ENCODE measurements around the gene HMGN1.
"Not testable (repeated sequence)": the region's sequence is repeated elsewhere in the genome, so short reads cannot be mapped to it uniquely, and the experiment has no call there.

Gene HMGN1

GRCh38 chr21:39384674-39385298 lies 35.9 kb upstream of the HMGN1 start:
- no peak overlapping the region for H3K4me3 ChIP-seq (ENCODE audit: low read depth in 1 of 2, low read length in 1 of 2)
- peaks cover 5% of the 10 kb centered on the region for H3K36me3 ChIP-seq
- TF ChIP-seq CTCF (IDR thresholded peaks at IDR 0.05): no peak
- H3K27me3 ChIP-seq: no peaks in the 10 kb centered on the region
- H3K27ac ChIP-seq: no peak overlapping the region
- no peaks in the 10 kb centered on the region for H3K9me3 ChIP-seq
- H3K4me1 ChIP-seq (ENCODE audit: control insufficient read depth in 1 of 2, insufficient read depth in 1 of 2, low read depth in 1 of 2, low read length in 1 of 2): peaks cover 45 to 52% of the 10 kb centered on the region in 2 experiments

GRCh38 chr21:39382096-39382495 lies 33.2 kb upstream of the HMGN1 start:
- not testable (repeated sequence) for H3K36me3 ChIP-seq; H3K27me3 ChIP-seq; H3K4me3 ChIP-seq (ENCODE audit: low read depth in 1 of 2, low read length in 1 of 2); H3K27ac ChIP-seq; H3K9me3 ChIP-seq
- peaks cover 32 to 38% of the 10 kb centered on the region in 2 experiments for H3K4me1 ChIP-seq (ENCODE audit: control insufficient read depth in 1 of 2, insufficient read depth in 1 of 2, low read depth in 1 of 2, low read length in 1 of 2)

- Histone ChIP-seq H3K4me1 (ENCODE audit: control insufficient read depth in 1 of 2, insufficient read depth in 1 of 2, low read depth in 1 of 2, low read length in 1 of 2) (peaks cover 26 to 27% of the 10 kb centered on the region in 2 experiments), H3K36me3 (peaks cover 5% of the 10 kb centered on the region), H3K27ac (peak overlapping the region; percentile 83), H3K4me3 (ENCODE audit: low read depth in 1 of 2, low read length in 1 of 2) (peak overlapping the region; percentile 88 to 95), H3K9me3 (no peaks in the 10 kb centered on the region), H3K27me3 (no peaks in the 10 kb centered on the region)
- TF ChIP-seq CTCF (IDR thresholded peaks at IDR 0.05): no peak
Measured at GRCh38 chr21:39381009-39381408, 32.1 kb upstream of the HMGN1 start.

GRCh38 chr21:39379986-39380891 lies 31.4 kb upstream of the HMGN1 start:
- H3K27me3 ChIP-seq: no peaks in the 10 kb centered on the region
- peaks cover 19 to 20% of the 10 kb centered on the region in 2 experiments for H3K4me1 ChIP-seq (ENCODE audit: control insufficient read depth in 1 of 2, insufficient read depth in 1 of 2, low read depth in 1 of 2, low read length in 1 of 2)
- H3K36me3 ChIP-seq: peaks cover 2% of the 10 kb centered on the region
- H3K27ac ChIP-seq: peak overlapping the region; percentile 83
- H3K4me3 ChIP-seq (ENCODE audit: low read depth in 1 of 2, low read length in 1 of 2): peak overlapping the region; percentile 88 to 95
- TF ChIP-seq CTCF (IDR thresholded peaks at IDR 0.05): no peak
- no peaks in the 10 kb centered on the region for H3K9me3 ChIP-seq

GRCh38 chr21:39377444-39378050 lies 28.7 kb upstream of the HMGN1 start:
- H3K4me3 ChIP-seq (ENCODE audit: low read depth in 1 of 2, low read length in 1 of 2): no peak overlapping the region
- no peaks in the 10 kb centered on the region for H3K36me3 ChIP-seq
- H3K9me3 ChIP-seq: no peaks in the 10 kb centered on the region
- no peak overlapping the region for H3K27ac ChIP-seq
- TF ChIP-seq CTCF (IDR thresholded peaks at IDR 0.05): no peak
- H3K4me1 ChIP-seq (ENCODE audit: control insufficient read depth in 1 of 2, insufficient read depth in 1 of 2, low read depth in 1 of 2, low read length in 1 of 2): peaks cover 25 to 26% of the 10 kb centered on the region in 2 experiments
- H3K27me3 ChIP-seq: no peaks in the 10 kb centered on the region
